WI38 (cell line): Measurements from ENCODE around the gene RNASE1.
"Not testable (repeated sequence)": the region's sequence is repeated elsewhere in the genome, so short reads cannot be mapped to it uniquely, and the experiment has no call there.

Experiments
- H3K4me3 ChIP-seq: 2 replicates; pipeline ENCODE4 v1.5.1; 2011; ENCODE audit warnings: low read depth, mild to moderate bottlenecking, control low read depth, low read length
- CTCF ChIP-seq: IDR thresholded peaks from 2 replicates; pipeline ENCODE4 v1.5.1; 2012; ENCODE audit warnings: low read depth, mild to moderate bottlenecking, control low read depth, low read length

The RNASE1 gene

GRCh38 chr14:20769421-20769820, 33.2 kb downstream of the RNASE1 start:
- H3K4me3 ChIP-seq: no peak overlapping the region
- TF ChIP-seq CTCF: no peak

GRCh38 chr14:20768593-20768892, 34.1 kb downstream of the RNASE1 start:
- H3K4me3 ChIP-seq: no peak overlapping the region
- TF ChIP-seq CTCF: no peak

GRCh38 chr14:20760950-20761349, 41.7 kb downstream of the RNASE1 start:
- TF ChIP-seq CTCF: no peak
- no peak overlapping the region for H3K4me3 ChIP-seq

GRCh38 chr14:20759465-20759864, 43.2 kb downstream of the RNASE1 start:
- H3K4me3 ChIP-seq: not testable (repeated sequence)

- TF ChIP-seq CTCF: no peak
- H3K4me3 ChIP-seq: no peak overlapping the region
Observed at GRCh38 chr14:20757965-20758364, 44.7 kb downstream of the RNASE1 start.

GRCh38 chr14:20755037-20755436, 47.6 kb downstream of the RNASE1 start:
- no peak overlapping the region for H3K4me3 ChIP-seq
- TF ChIP-seq CTCF: no peak

GRCh38 chr14:20754308-20754707, 48.3 kb downstream of the RNASE1 start:
- TF ChIP-seq CTCF: no peak
- no peak overlapping the region for H3K4me3 ChIP-seq

- H3K4me3 ChIP-seq: no peak overlapping the region
- TF ChIP-seq CTCF: no peak
Observed at GRCh38 chr14:20751963-20752562, 50.6 kb downstream of the RNASE1 start.
